SK-N-SH treated with all-trans-retinoic acid at 6 μM for 48 hours (cell line): Measurements from ENCODE around the gene BTBD3.

ENCODE experiments used
- ATAC-seq: fragments of 200-7000 bp; cut with Tn5 transposase; 3 replicates; pipeline ENCODE4 v1.9.1; 2020; ENCODE audit warnings: mild to moderate bottlenecking, moderate library complexity
- BACH2 ChIP-seq: fragments of 250-450 bp; sonication (Bioruptor Pico); IDR thresholded peaks from 2 replicates; pipeline ENCODE4 v1.9.0; 2021; ENCODE audit warnings: mild to moderate bottlenecking, borderline replicate concordance
- CSDC2 ChIP-seq: fragments of 250-450 bp; sonication (Bioruptor Pico); IDR thresholded peaks from 2 replicates; pipeline ENCODE4 v1.5.0; 2020; ENCODE audit warnings: mild to moderate bottlenecking, moderate library complexity
- CSRNP3 ChIP-seq: fragments of 250-450 bp; sonication (Bioruptor Pico); IDR thresholded peaks from 2 replicates; pipeline ENCODE4 v1.5.1; 2021; ENCODE audit warnings: mild to moderate bottlenecking, moderate library complexity
- ESRRG ChIP-seq: fragments of 250-450 bp; sonication (Bioruptor Pico); IDR thresholded peaks from 2 replicates; pipeline ENCODE4 v1.6.1; 2021; ENCODE audit warnings: mild to moderate bottlenecking
- GLIS3 ChIP-seq: fragments of 250-450 bp; sonication (Bioruptor Pico); IDR thresholded peaks from 2 replicates; pipeline ENCODE4 v1.5.0; 2020; ENCODE audit warnings: mild to moderate bottlenecking, moderate library complexity
- PATZ1 ChIP-seq: fragments of 250-450 bp; sonication (Bioruptor Pico); IDR thresholded peaks from 2 replicates; pipeline ENCODE4 v1.8.0; 2020; ENCODE audit warnings: mild to moderate bottlenecking, moderate library complexity, borderline replicate concordance
- POU6F1 ChIP-seq: fragments of 250-450 bp; sonication (Bioruptor Pico); IDR thresholded peaks from 2 replicates; pipeline ENCODE4 v1.8.0; 2021; ENCODE audit warnings: low read depth, mild to moderate bottlenecking, moderate library complexity, borderline replicate concordance
- RARB ChIP-seq: fragments of 250-450 bp; sonication (Bioruptor Pico); IDR thresholded peaks from 2 replicates; pipeline ENCODE4 v1.8.0; 2021; ENCODE audit warnings: mild to moderate bottlenecking, moderate library complexity
- SNAI2 ChIP-seq: fragments of 250-450 bp; sonication (Bioruptor Pico); IDR thresholded peaks from 2 replicates; pipeline ENCODE4 v1.5.0; 2020; ENCODE audit warnings: mild to moderate bottlenecking, moderate library complexity
- TCF4 ChIP-seq: fragments of 250-450 bp; sonication (Bioruptor Pico); IDR thresholded peaks from 2 replicates; pipeline ENCODE4 v1.8.0; 2021; ENCODE audit warnings: mild to moderate bottlenecking, moderate library complexity, borderline replicate concordance
- TOX ChIP-seq: fragments of 250-450 bp; sonication (Bioruptor Pico); IDR thresholded peaks from 2 replicates; pipeline ENCODE4 v1.8.0; 2021; ENCODE audit warnings: mild to moderate bottlenecking, moderate library complexity, borderline replicate concordance
- TSHZ2 ChIP-seq: fragments of 250-450 bp; sonication (Bioruptor Pico); IDR thresholded peaks from 2 replicates; pipeline ENCODE4 v1.5.0; 2020; ENCODE audit warnings: mild to moderate bottlenecking, moderate library complexity
- ZC3H10 ChIP-seq: fragments of 250-450 bp; sonication (Bioruptor Pico); IDR thresholded peaks from 2 replicates; pipeline ENCODE4 v1.5.1; 2021; ENCODE audit warnings: mild to moderate bottlenecking, moderate library complexity
- ZFP30 ChIP-seq: fragments of 450-650 bp; formaldehyde crosslinking; IDR thresholded peaks from 2 replicates; pipeline ENCODE4 v1.5.0; 2022; ENCODE audit warnings: mild to moderate bottlenecking, moderate library complexity
- ZNF565 ChIP-seq: fragments of 450-650 bp; formaldehyde crosslinking; conservative IDR thresholded peaks from 2 replicates; pipeline ENCODE4 v1.5.0; 2020; ENCODE audit warnings: low read depth, mild to moderate bottlenecking, moderate library complexity
- ZNF70 ChIP-seq: fragments of 450-650 bp; formaldehyde crosslinking; IDR thresholded peaks from 2 replicates; pipeline ENCODE4 v1.5.0; 2020; ENCODE audit warnings: mild to moderate bottlenecking, moderate library complexity
- ZNF8 ChIP-seq: fragments of 450-650 bp; formaldehyde crosslinking; IDR thresholded peaks from 2 replicates; pipeline ENCODE4 v1.5.0; 2020; ENCODE audit warnings: mild to moderate bottlenecking, moderate library complexity

Gene BTBD3

GRCh38 chr20:11926292-11926998 is 8.8 kb downstream of the BTBD3 start (continued):
- TF ChIP-seq PATZ1 (CRISPR knock-in tag) (no peak), RARB (CRISPR knock-in tag) (no peak), SNAI2 (CRISPR knock-in tag) (no peak), GLIS3 (CRISPR knock-in tag) (no peak), TCF4 (CRISPR knock-in tag) (no peak), CSRNP3 (CRISPR knock-in tag) (no peak), TOX (CRISPR knock-in tag) (no peak)

GRCh38 chr20:11929947-11930346 is 12.3 kb downstream of the BTBD3 start:
- TF ChIP-seq ESRRG (CRISPR knock-in tag) (no peak), TSHZ2 (no peak), SNAI2 (CRISPR knock-in tag) (no peak), RARB (CRISPR knock-in tag) (no peak), TOX (CRISPR knock-in tag) (no peak), POU6F1 (no peak), CSDC2 (CRISPR knock-in tag) (no peak), ZNF565 (no peak), CSRNP3 (CRISPR knock-in tag) (no peak), ZFP30 (CRISPR knock-in tag) (no peak), ZNF8 (CRISPR knock-in tag) (no peak), BACH2 (CRISPR knock-in tag) (no peak), ZNF70 (CRISPR knock-in tag) (no peak)

GRCh38 chr20:11935212-11936154 is 17.8 kb downstream of the BTBD3 start:
- ATAC-seq = no peak
- TF ChIP-seq GLIS3 (CRISPR knock-in tag) (no peak), ZC3H10 (CRISPR knock-in tag) (no peak), ZNF70 (CRISPR knock-in tag) (no peak)

More at GRCh38 chr20:11929947-11930346, 12.3 kb downstream of the BTBD3 start:
- no peak for ATAC-seq
